MV-4-11 (cell line): ENCODE data around the gene B3GNT3.
"Not testable (repeated sequence)": the region's sequence is repeated elsewhere in the genome, so short reads cannot be mapped to it uniquely, and the experiment has no call there.

Source experiments
- DNase-seq: peaks from one replicate; lab custom pipeline; 2025; lab: John Stamatoyannopoulos, UW

The B3GNT3 gene

DNA sequence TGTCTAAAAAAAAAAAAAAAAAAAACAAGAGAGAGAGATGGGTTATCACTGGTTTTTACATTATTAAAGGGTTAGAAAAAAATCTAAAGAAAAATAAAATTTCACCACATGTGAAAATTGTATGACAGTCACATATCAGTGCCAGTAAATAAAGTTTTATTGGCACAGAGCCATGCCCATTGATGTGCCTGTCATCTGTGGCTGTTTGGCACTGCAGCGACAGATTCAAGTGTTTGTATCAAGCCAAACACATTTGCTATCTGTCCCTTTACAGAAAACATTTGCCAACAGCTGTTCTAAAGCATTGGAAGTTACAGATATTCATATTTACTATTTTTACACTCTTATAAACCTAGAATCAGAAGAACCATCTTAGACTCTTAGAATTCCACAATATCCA lies 27.4 kb upstream of the B3GNT3 start:
- DNase-seq: no peak

DNA sequence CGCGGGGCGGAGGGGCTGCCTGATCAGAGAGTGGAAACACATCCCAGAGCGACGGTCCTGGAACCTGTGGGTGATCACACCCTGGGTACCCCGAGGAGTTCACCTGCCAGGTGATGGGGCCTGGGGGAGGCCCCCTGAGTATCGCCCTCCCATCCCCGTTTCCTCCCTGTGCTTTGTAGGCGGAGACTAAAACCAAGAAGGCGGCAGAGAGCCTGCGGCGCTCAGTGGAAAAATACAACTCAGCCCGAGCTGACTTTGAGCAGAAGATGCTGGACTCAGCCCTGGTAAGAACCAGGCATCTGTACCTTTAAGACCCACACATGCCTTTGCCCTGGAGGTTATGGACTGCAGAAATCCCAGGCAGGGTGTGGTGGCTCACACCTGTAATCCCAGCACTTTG lies 24.3 kb upstream of the B3GNT3 start:
- DNase-seq: no peak

DNA sequence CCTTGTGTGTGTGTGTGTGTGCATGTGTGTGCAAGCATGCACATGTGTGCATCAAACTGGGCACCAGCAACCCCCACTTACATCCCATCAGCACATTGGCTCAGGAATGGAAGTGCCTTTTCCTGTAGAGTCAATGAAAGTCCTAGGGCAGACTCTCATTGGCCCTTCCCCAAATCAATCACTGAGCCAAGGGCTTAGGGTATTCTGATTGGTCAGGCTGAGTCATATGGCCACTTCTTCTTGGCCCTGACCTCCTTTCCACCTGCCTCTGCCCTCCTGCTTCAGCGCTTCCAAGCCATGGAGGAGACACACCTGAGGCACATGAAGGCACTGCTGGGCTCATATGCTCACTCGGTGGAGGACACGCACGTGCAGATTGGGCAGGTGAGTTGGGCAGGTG lies 22.8 kb upstream of the B3GNT3 start:
- peak; percentile 53 for DNase-seq

DNA sequence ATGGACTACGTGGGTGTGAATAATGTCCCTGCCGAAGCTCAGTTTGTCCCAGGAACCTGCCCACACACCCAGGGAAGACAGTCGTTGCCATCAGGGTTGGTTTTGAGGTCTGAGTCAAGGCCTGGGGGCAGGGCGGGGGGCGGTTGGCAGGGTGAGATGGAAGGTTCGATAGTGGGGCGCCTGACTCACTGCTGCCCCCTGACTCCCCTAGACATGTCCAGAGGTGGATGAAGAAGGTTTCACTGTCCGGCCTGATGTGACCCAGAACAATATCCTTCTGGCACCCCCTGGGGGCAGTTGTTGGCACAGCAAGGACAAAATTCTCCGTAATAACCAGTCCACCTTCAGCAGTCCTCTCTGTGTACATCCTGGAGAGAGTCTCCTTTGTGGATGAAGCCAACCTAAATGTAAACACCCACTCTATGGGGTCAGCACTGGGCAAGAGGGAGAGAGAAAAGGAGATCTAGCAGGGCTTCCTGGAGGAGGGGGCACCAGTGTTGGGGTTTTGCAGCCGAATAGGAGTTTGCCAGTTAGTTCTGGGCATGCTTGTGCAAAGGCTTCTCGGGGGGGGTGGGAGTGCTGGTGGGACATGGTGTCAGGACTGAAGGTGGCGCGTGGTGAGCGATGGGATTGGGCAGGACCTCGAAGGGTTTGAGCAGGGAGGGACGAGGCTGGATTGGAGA lies 19.6 kb upstream of the B3GNT3 start:
- peak; percentile 36 for DNase-seq

DNA sequence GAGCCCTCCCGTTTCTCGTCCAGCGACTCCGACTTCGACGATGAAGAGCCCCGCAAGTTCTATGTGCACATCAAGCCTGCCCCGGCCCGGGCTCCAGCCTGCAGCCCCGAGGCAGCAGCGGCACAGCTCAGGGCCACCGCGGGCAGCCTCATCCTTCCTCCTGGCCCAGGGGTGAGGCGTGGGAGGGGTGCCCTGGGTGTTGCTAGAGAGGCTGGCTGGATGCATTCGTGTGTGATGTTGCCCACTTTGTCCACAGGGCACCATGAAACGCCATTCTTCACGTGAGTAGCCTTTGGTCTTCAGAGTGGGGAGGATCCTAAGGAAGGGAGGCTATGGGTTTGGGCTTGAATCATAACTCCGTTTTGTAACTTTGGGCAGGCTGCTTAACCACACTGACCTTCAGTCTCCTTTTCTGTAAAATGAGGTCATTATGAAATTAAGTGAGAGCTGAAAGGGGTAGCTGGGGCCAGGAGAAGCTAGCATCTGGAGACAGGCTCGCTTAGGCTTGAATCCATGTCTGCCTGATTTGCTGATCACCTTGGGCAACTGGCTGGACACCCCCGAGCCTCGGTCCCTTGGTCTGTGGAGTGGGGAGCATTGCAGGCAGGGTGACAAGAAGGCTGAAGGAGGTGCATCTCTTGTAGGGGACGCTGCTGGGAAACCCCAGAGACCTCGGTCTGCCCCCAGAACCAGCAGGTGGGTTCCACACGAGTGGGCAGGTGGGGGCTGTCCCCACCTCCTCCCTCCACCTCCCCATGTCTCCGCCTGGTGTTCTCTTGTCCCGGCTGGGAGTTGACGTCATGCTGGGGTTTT lies 18.7 kb upstream of the B3GNT3 start:
- peak; percentile 90 for DNase-seq

DNA sequence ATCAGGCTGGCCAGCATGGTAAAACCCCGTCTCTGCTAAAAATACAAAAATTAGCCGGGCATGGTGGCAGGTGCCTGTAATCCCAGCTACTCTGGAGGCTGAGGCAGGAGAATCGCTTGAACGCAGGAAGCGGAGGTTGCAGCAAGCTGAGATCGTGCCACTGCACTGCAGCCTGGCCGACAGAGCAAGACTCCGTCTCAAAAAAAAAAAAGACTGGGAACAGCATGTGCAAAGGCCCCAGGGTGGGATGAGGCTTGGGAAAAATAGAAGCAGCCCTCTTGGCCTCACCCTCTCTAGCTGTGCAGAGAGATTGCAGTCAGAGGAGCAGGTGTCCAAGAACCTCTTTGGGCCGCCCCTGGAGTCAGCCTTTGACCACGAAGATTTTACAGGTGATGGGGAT lies 17.1 kb upstream of the B3GNT3 start:
- not testable (repeated sequence) for DNase-seq

DNA sequence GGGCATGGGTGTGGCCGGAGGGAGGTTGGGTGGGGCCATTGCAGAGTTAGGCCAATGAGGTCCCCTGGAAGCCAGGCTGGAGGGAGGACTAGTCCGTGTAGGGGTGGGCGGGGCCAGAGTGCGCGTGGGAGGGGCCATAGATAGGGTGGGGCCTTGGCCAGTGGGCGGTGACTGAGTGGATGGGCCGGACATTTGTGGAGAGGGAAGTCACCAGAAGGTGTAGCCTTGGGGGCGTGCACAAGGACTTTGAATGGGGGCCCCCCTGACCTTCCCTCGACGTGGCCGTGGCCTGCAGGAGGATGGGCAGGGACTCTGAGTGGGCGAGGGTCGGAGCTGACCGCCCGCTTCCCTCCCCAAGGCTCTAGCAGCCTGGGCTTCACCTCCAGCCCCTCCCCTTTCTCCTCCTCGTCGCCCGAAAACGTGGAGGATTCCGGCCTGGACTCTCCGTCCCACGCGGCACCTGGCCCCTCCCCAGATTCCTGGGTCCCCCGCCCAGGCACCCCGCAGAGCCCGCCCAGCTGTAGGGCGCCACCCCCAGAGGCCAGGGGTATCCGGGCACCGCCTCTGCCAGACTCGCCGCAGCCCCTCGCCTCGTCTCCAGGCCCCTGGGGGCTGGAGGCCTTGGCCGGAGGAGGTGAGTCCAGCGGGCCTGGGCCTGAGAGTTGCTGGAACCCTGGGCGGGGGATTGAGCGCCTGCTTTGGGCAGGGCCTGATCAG lies 16.5 kb upstream of the B3GNT3 start:
- DNase-seq: peak; percentile 68

DNA sequence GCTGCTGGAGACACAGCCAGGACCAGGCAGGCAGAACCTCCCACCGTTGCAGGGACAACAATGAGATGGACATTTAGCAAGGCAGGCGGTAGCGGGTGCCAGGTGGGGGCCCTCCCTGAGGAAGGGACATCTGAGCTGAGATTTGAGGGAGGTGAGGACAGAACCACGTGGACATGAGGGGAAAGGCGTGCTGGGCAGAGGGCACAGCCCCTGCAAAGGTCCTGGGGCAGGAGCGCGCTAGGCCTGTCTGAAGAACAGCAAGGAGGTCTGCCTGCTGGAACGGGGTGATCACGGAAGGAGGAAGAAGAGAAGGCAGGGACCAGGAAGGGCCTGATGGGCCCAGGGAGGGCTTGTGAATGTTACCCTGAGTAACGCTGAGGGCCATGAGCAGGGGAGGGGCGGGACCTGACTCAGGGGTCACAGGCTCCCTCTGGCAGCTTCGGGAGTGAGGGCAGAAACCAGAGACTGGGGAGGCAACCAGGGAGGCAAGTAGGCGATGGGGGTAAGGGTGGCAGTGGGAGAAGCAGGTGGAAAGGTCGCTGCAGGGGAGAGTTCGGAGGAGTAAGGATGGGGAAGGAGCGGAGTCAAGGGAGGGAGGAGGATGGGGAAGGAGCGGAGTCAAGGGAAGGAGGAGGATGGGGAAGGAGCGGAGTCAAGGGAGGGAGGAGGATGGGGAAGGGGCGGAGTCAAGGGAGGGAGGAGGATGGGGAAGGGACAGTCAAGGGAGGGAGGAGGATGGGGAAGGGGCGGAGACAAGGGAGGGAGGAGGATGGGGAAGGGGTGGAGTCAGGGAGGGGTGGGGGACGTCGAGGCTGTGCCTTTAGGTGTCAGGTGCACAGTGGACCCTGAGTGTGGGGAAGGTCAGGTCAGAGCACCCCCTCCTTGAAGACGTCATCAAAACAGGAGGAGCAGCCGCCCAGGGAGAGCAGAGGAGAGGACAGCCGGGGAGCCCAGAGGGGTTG lies 15.7 kb upstream of the B3GNT3 start:
- DNase-seq: peak; percentile 69

DNA sequence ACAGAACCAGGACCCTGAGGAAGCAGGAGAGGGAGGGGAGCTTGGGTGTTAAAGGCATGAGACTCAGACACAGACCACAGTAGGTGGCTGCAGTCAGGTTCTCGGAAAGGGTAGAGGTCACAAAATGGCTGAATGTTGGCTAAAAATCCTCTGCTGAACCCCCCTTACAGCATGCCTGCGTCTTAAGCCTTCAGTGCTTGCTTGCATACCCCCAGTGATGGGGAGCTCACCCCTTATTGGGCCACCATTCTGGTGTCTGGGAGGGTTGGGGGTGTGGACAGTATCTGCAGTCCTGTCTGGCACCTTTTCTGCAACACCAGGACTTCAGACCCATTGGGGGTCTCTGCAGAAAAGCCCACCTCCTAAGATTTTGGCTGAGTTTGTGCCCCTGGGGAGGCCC lies 14.2 kb upstream of the B3GNT3 start:
- no peak for DNase-seq

DNA sequence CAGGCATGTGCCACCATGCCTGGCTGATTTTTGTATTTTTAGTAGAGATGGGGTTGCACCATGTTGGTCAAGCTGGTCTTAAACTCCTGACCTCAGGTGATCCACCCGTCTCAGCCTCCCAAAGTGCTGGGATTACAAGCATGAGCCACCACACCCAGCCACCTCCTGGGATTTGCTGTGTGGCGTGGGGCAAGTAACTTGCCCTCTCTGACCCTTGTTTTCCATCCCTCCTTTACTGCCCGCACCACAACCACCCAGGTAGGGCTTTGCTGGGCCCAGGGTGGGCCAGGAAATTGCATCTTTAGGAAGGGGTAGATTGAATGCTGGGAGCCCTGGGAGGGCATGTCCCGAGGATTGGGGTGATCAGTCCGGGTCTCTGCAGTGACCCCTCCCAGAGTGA lies 11.2 kb upstream of the B3GNT3 start:
- DNase-seq: not testable (repeated sequence)

DNA sequence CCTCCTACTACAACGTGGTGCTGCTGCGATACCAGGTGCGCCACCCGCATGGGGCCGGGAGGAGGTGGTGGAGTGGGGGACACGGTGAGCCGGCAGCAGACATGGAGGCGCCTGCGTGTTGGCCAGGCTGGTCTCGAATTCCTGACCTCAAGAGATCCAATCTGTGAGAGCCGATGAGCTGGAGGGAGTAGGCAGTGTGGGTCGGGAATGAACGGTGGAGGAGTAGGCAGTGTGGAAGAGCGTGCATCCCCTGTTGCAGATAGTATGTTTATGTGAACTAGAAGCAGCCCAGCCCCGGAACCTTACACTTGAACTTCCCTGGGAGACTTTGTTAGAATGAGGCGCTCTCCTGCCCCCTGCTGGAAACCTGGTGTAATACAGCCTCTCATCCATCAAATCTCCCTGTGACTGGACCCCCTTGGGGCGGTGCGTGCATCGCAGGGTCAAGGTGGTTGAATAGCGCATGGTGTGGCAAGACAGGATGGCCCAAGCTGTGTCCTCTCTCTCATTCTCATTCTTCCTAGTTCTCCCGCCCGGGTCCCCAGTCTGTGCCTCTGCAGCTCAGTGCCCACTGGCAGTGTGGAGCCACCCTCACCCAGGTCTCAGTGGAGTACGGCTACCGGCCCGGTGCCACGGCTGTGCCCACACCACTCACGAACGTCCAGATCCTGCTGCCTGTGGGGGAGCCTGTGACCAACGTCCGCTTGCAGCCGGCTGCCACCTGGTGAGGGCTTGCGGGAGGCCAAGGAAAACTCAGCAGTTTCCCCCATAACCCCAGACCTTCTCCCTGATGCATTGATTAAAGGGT lies 10.5 kb upstream of the B3GNT3 start:
- peak; percentile 68 for DNase-seq

DNA sequence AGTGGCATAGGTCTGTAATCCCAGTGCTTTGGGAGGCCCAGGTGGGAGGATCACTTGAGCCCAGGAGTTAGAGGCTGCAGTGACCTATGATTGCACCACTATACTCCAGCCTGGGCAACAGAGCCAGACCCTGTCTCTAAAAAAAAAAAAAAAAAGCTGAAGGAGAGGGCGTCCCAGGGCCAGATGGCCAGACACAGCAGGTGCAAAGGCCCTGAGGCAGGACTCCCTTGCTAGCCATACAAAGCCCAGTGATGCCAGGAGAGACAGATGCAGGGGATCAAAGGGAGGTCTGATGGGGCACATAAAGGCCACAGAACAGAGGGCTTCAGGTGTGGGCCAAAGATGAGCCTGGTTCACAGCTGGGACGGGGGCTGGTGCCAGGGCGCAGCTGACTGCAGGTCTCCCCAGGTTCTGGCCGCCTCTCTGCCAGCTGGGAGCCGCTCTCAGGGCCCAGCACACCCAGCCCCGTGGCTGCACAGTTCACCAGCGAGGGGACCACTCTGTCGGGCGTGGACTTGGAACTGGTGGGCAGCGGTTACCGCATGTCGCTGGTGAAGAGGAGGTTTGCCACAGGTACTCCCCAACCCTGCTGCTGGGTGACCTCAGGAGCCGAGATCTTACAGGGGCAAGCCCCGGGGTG lies 7.5 kb upstream of the B3GNT3 start:
- DNase-seq: no peak

DNA sequence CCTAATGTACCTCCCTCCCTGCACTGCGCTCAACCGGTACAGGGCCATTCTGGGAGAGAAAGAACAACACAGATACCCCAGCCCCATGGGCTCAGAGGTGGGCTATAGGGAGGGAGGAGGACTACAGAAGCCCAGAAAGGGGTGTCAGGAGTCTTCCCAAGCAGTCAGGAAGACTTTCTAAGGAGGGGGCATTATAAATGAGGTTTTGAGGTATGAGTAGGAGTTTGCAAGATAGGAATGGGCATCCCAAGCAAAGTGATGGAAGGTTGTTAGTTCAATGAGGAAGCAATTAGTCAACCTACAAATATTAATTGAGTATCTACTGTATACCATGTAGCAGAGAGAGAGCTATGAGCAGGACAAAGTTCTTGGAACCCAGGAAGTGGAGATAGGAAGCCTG lies 6.3 kb upstream of the B3GNT3 start:
- no peak for DNase-seq

DNA sequence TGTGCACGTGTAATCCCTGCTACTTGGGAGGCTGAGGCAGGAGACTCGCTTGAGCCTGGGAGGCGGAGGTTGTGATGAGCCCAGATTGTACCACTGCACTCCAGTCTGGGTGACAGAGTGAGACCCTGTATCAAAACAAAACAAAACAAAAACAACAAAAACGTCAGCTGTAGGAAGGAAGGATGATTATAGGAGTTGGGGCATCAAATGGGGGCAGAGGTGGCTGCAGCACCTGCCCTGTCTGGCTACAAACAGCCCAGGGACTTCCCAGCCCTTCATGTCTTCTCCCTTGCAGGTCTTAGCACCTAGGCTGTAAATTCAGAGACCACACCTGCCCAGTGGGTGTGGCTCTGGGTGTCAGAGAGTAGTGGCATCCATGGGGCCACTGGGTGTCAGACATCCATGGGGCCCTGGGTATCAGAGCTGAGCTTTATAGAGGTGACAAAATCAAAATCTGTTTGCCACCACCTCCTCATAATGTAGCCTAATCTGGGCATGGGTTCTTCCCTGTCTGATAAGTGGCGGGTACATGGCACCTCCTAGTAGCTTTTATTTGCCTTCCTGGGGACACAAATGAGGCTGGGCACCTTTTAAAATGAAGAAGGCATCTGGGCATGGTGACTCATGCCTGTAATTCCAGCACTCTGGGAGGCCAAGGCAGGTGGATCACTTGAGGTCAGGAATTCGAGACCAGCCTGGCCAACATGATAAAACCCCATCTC lies 4.7 kb upstream of the B3GNT3 start:
- no peak for DNase-seq

DNA sequence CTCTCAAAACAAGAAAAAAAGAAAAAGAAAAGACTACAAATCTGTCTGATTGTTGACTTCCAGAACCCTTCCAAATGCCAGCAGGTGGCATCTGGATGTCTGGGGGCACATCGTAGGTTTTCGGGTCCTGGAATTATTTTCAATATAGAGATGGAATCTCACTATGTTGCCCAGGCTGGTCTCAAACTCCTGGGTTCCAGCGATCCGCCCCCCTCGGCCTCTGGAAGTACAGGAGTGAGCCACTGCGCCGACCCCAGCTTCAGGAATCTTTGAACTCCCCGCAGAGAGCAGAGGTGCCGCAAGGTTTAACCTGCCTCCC lies 567 bp upstream of the B3GNT3 start:
- DNase-seq: no peak

DNA sequence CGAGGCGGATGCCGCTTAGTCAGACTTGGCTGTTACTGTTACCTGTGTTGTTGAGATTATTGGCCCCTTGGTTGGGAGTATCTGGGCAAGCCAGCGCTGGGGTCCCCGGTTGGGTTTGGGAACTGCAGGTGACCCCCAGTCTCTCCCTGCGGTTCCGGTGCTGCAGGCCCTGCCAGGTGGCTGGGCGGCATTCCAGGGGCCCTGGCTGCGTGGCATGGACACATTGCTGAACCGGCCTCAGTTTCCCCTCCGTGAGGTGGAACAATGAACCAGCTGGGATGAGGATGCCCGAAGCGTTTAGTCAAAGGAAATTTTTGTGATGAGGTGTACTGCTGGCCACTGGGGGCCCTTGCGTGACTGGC lies 538 bp downstream of the B3GNT3 start:
- DNase-seq: no peak

DNA sequence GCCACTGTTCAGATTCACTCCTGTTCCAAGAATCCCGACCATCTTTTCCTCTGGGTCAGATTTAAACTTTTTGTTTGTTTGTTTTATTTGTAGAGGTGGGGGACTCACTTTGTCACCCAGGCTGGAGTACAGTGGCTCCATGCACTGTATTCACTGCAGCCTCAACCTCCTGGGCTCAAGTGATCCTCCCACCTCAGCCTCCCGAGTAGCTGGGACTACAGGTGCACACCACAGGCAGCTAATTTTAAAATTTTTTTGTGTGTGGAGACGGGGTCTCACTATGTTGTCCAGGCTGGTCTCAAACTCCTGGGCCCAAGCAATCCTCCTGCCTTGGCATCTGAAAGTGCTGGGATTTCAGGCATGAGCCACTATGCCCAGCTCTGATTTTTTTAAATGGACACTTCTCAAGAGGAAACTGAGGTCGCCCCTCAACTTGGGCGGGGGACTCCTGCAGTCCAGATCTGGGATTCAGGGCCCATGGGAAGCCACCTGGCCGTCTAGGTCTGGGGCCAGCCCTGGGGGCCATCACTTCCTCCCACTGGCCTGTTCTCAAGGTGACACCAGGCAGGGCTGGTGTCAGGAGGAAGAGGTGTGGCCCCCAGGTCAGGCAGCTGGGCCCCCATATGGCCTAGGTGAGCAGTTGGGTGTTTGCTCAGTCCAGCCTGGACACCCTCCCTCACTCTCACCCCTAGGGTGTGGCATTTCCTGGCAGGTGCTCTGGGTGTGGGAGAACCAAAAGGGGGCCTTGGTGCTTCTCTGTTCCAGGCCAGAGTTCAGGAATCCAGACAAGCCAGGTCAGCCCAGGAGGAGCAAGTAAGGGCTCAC lies 1.3 kb downstream of the B3GNT3 start:
- no peak for DNase-seq

DNA sequence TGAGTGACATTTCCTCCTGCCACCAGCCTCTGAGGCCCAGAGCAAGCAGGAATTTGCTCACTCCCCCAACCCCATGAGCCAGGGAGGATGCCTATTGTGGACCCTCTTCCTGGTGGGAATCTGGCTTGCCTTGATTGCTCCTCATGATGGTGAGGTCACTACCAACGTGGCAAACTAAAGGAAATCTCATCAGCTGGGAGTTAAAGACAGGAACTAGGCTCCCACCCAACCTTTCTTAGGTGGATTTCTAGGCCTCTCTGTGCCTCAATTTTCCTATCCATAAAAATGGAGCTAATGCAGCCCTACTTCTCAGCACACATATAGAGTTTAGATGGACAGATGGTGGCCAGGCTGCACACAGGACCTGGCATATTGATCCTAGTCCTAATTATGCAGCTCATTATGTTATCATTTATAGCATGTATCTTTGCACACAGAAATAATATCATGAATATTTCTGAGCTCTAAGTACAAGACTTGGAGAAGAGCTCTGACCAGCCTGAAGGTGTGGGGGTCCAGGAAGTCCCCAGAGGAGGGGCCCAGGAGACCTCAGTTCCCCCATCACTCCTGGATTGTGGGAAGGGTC lies 2.0 kb downstream of the B3GNT3 start:
- no peak for DNase-seq
